GM12878 (cell line): Measurements from ENCODE around the gene SHOC2. TPM values are rescaled to one million over a fixed set of nuclear protein-coding genes. Genes with fewer than 3 reads are reported as not detected.

Source experiments
- ATAC-seq: fragments of 200-7000 bp; cut with Tn5 transposase; 3 replicates; pipeline ENCODE4 v1.9.1; 2020; ENCODE audit warnings: mild to moderate bottlenecking, moderate library complexity
- BruUV-seq: library from RNA; stranded (reverse); fragments of 400-500 nt; replicated peaks from 2 replicates; lab custom pipeline; 2021; lab: Mats Ljungman, UMichigan
- CTCF ChIA-PET: fragments of 300-600 bp; sonication (Branson Sonifier 250); formaldehyde crosslinking; extraction: SDS; loops from one replicate; lab custom pipeline; 2021; ENCODE audit warnings: inconsistent platforms; lab: Yijun Ruan, JAX
- POLR2A ChIA-PET: fragments of 350-600 bp; formaldehyde crosslinking; extraction: SDS; loops from one replicate; lab custom pipeline; 2021; ENCODE audit warnings: inconsistent platforms; lab: Charles Lee
- RAD21 ChIA-PET: fragments of 300-600 bp; sonication (Branson Sonifier 250); formaldehyde crosslinking; loops from one replicate; lab custom pipeline; 2023; ENCODE audit warnings: antibody characterized with exemption; ENCODE audit not compliant: unreplicated experiment; lab: Charles Lee
- SMC1A ChIA-PET: fragments of 300-600 bp; sonication (Branson Sonifier 250); formaldehyde crosslinking; loops from one replicate; lab custom pipeline; 2023; ENCODE audit not compliant: unreplicated experiment, uncharacterized antibody; lab: Charles Lee
- DNase-seq: peaks from one replicate; pipeline ENCODE4 v3.0.0-alpha.2; 2011; ENCODE audit warnings: low read depth, low spot score
- FAIRE-seq: peaks from 3 replicates; lab custom pipeline; 2011; peaks lifted over from hg19 to GRCh38; lab: Jason Lieb, UNC
- H2AFZ ChIP-seq: 2 replicates; pipeline ENCODE4 v1.6.0; 2011; ENCODE audit warnings: low read depth, low read length, control low read depth; ENCODE audit not compliant: control insufficient read depth
- H3K27ac ChIP-seq: 2 replicates; pipeline ENCODE4 v1.5.1; 2011; ENCODE audit warnings: control low read depth; ENCODE audit not compliant: control insufficient read depth, insufficient read depth
- H3K27me3 ChIP-seq, 2 experiments: replicated peaks in 1 of 2; 2 replicates each; pipeline versions ENCODE4 v1.6.0 to v1.6.1; 2011; ENCODE audit warnings: low read length in 1 of 2; ENCODE audit not compliant: control insufficient read depth in 2 of 2, insufficient read depth in 2 of 2
- H3K36me3 ChIP-seq, 2 experiments: 2 replicates each; pipeline ENCODE4 v1.5.1; 2011; ENCODE audit warnings: low read length in 1 of 2; ENCODE audit not compliant: control insufficient read depth in 2 of 2, insufficient read depth in 2 of 2
- H3K4me1 ChIP-seq: 2 replicates; pipeline ENCODE4 v1.6.1; 2011; ENCODE audit warnings: mild to moderate bottlenecking, low read length, moderate library complexity, mixed read lengths; ENCODE audit not compliant: control insufficient read depth, insufficient read depth
- H3K4me2 ChIP-seq: 2 replicates; pipeline ENCODE4 v1.6.0; 2011; ENCODE audit warnings: control low read depth; ENCODE audit not compliant: control insufficient read depth, insufficient read depth
- H3K4me3 ChIP-seq: fragments of 200-600 bp; sonication (generic); 2 replicates; pipeline ENCODE4 v1.5.1; 2016
- H3K79me2 ChIP-seq: 2 replicates; pipeline ENCODE4 v1.6.0; 2011; ENCODE audit warnings: low read length; ENCODE audit not compliant: control insufficient read depth, insufficient read depth
- H3K9ac ChIP-seq: 2 replicates; pipeline ENCODE4 v1.8.0; 2011; ENCODE audit warnings: low read length, control low read depth, mixed read lengths; ENCODE audit not compliant: control insufficient read depth, insufficient read depth
- H3K9me3 ChIP-seq: replicated peaks from 3 replicates; pipeline ENCODE4 v1.5.1; 2011; ENCODE audit warnings: mild to moderate bottlenecking, low read length; ENCODE audit not compliant: control insufficient read depth, insufficient read depth
- H4K20me1 ChIP-seq: 2 replicates; pipeline ENCODE4 v1.6.0; 2011; ENCODE audit not compliant: control insufficient read depth, insufficient read depth
- CBX3 ChIP-seq: fragments of 200-600 bp; sonication (generic); IDR thresholded peaks from 2 replicates; pipeline ENCODE4 v1.6.1; 2016; ENCODE audit warnings: low read depth, borderline replicate concordance
- EGR1 ChIP-seq, 2 experiments: IDR thresholded peaks; 1 replicate in 1 of 2; 2 replicates in 1 of 2; pipeline ENCODE4 v1.6.1; 2011 to 2012; ENCODE audit warnings: low read depth in 2 of 2, low read length in 2 of 2, borderline replicate concordance in 1 of 2, mild to moderate bottlenecking in 1 of 2, moderate library complexity in 1 of 2
- EZH2 ChIP-seq: IDR thresholded peaks from 2 replicates; pipeline ENCODE4 v1.6.1; 2012; ENCODE audit warnings: low read depth, mild to moderate bottlenecking, control low read depth, inconsistent platforms, low read length, borderline replicate concordance; ENCODE audit not compliant: control insufficient read depth
- HDGF ChIP-seq: fragments of 450-650 bp; IDR thresholded peaks from 2 replicates; pipeline ENCODE4 v1.6.1; 2016; ENCODE audit warnings: antibody characterized with exemption
- KDM1A ChIP-seq: fragments of 200-600 bp; sonication (generic); IDR thresholded peaks from 2 replicates; pipeline ENCODE4 v1.6.1; 2016; ENCODE audit warnings: borderline replicate concordance
- MTA3 ChIP-seq: IDR thresholded peaks from 2 replicates; pipeline ENCODE4 v1.6.1; 2012; ENCODE audit warnings: low read length, inconsistent platforms, borderline replicate concordance
- NBN ChIP-seq: fragments of 450-650 bp; IDR thresholded peaks from 2 replicates; pipeline ENCODE4 v1.6.1; 2016
- NR2F1 ChIP-seq: fragments of 450-650 bp; conservative IDR thresholded peaks from 2 replicates; pipeline ENCODE4 v1.6.1; 2017; ENCODE audit warnings: mild to moderate bottlenecking
- POU2F2 ChIP-seq: IDR thresholded peaks from 3 replicates; pipeline ENCODE4 v1.6.1; 2011; ENCODE audit warnings: low read depth, mild to moderate bottlenecking, low read length, borderline replicate concordance
- RAD21 ChIP-seq: IDR thresholded peaks from 2 replicates; pipeline ENCODE4 v1.6.1; 2011; ENCODE audit warnings: mild to moderate bottlenecking, low read depth, low read length, moderate library complexity; ENCODE audit not compliant: insufficient read depth
- SMAD1 ChIP-seq: fragments of 450-650 bp; IDR thresholded peaks from 2 replicates; pipeline ENCODE4 v1.6.1; 2018; ENCODE audit warnings: mild to moderate bottlenecking, low read depth; ENCODE audit not compliant: partially characterized antibody
- YBX1 ChIP-seq: fragments of 450-650 bp; IDR thresholded peaks from 2 replicates; pipeline ENCODE4 v1.6.1; 2016; ENCODE audit warnings: antibody characterized with exemption
- ZNF207 ChIP-seq: fragments of 450-650 bp; IDR thresholded peaks from 2 replicates; pipeline ENCODE4 v1.6.1; 2014; ENCODE audit warnings: antibody characterized with exemption, mild to moderate bottlenecking, borderline replicate concordance
- ZSCAN29 ChIP-seq: fragments of 450-650 bp; IDR thresholded peaks from 2 replicates; pipeline ENCODE4 v1.6.1; 2017; ENCODE audit warnings: mild to moderate bottlenecking, moderate library complexity
- WGBS: methylation state at CpG from one replicate; pipeline ENCODE4 v1.1.6; 2016; ENCODE audit warnings: low lambda C conversion rate; ENCODE audit not compliant: insufficient replicate concordance, insufficient coverage; ENCODE audit errors: missing lambda C conversion rate; 5-methylcytosine and 5-hydroxymethylcytosine counted together
- in situ Hi-C: fragments of 300-500 bp; cut with MboI; formaldehyde crosslinking; loops from 9 replicates; pipeline ENCODE4 v1.14.3; 2018; ENCODE audit warnings: mixed read lengths
- intact Hi-C: fragments of 100-400 bp; cut with micrococcal nuclease; formaldehyde crosslinking; loops from one replicate; pipeline ENCODE4 v1.14.2; 2022; ENCODE audit not compliant: unreplicated experiment
- polyA plus RNA-seq, 11 experiments: library from polyadenylated mRNA; depleted of rRNA in 4 of 11; unstranded in 6 of 11; stranded (reverse) in 5 of 11; fragments of >200 nt; fragmentation: Nextera tagmentation in 4 of 11; fragmentation: Illumina TruSeq in 1 of 11; extraction: Ambion mirVana in 4 of 11; extraction: Trizol in 1 of 11; gene quantifications; 1 replicate in 1 of 11; 2 replicates in 10 of 11; pipeline versions ENCODE4 v1.2.1 to v1.2.3, GENCODE V29; 2011 to 2016; ENCODE audit warnings: inconsistent platforms in 2 of 11, missing spikeins in 2 of 11, low read depth in 1 of 11
- total RNA-seq, 4 experiments: library from RNA; depleted of rRNA in 3 of 4; stranded (reverse); fragments of >200 nt in 3 of 4; fragmentation: Illumina TruSeq in 1 of 4; extraction: Trizol in 1 of 4; gene quantifications; 2 replicates each; pipeline versions ENCODE4 v1.2.1 to v1.2.3, GENCODE V29; 2013 to 2021
- TF ChIP-seq, protein P1 (sequence below): IDR thresholded peaks from 2 replicates; pipeline ENCODE4 v1.6.1; 2012; ENCODE audit warnings: low read length, inconsistent platforms
- TF ChIP-seq, protein P2 (sequence below): fragments of 450-650 bp; IDR thresholded peaks from 2 replicates; pipeline ENCODE4 v1.6.1; 2017; ENCODE audit warnings: low read depth, mild to moderate bottlenecking, moderate library complexity
- TF ChIP-seq, protein P3 (sequence below), 3 experiments: IDR thresholded peaks in 2 of 3; conservative IDR thresholded peaks in 1 of 3; 2 replicates each; pipeline ENCODE4 v1.5.1; 2011; ENCODE audit warnings: low read depth in 3 of 3, low read length in 3 of 3, mild to moderate bottlenecking in 3 of 3, control low read depth in 2 of 3, moderate library complexity in 2 of 3, inconsistent platforms in 1 of 3, mixed read lengths in 1 of 3; ENCODE audit not compliant: control insufficient read depth in 2 of 3, insufficient read depth in 1 of 3; ENCODE audit errors: extremely low read depth in 1 of 3

The SHOC2 gene
- total and polyA plus RNA-seq, 10 of the 15 experiments (the other 5 are each of a cell fraction or from before 2014, with no cell fraction given), result 24.8 to 65.3 (median 42.6) TPM

DNA sequence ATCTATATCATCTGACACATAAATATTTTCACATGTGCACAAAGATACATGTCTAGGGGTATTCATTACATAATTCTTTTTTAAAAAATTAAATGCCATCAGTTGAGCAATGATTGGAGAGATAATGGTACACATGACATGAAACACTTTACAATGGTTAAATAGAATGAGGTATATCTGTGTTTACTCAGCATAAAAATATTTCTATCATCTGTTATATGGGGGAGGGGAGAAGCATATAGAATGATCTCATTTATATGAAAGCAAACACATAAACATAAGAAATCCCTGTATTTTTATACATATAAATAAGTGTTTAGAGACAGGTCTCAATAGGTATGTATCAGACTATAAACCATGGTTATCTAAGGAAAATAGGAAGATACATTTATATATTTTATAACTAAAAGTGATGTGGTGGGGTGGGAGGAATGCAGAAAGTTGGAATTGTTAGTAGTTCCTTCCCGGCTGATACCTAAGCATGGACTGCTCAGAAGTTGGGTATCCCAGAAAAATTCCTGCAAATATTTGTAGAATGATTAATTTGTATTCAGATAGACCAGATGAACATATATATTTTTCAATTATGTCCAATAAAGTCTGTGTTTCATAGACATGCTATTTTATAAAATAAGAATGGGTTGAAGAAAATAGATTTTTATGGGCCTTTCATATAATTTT, 75.1 kb downstream of the SHOC2 start:
- H3K4me1 ChIP-seq, result peaks cover 11% of the 10 kb centered on the region
- SMC1A ChIA-PET, result interaction anchor here (0.9 to 1.9 kb wide), 8 partner anchors 10 to 73 kb away, joined by 3 to 9 read pairs (median 4); no protein-coding TSS in a partner anchor
- no peak for FAIRE-seq
- TF ChIP-seq ZNF207, result no peak
- TF ChIP-seq SMAD1, result no peak
- TF ChIP-seq POU2F2, result no peak
- TF ChIP-seq YBX1, result no peak
- no peak for TF ChIP-seq CBX3
- no peak for TF ChIP-seq KDM1A
- no peak for TF ChIP-seq EGR1 (IDR thresholded peaks at IDR 0.05; ENCODE audit: borderline replicate concordance in 1 of 2, low read depth in 2 of 2, low read length in 2 of 2)
- TF ChIP-seq NR2F1, result no peak
- TF ChIP-seq, protein P1, sequence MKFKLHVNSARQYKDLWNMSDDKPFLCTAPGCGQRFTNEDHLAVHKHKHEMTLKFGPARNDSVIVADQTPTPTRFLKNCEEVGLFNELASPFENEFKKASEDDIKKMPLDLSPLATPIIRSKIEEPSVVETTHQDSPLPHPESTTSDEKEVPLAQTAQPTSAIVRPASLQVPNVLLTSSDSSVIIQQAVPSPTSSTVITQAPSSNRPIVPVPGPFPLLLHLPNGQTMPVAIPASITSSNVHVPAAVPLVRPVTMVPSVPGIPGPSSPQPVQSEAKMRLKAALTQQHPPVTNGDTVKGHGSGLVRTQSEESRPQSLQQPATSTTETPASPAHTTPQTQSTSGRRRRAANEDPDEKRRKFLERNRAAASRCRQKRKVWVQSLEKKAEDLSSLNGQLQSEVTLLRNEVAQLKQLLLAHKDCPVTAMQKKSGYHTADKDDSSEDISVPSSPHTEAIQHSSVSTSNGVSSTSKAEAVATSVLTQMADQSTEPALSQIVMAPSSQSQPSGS, result no peak
- no peak for TF ChIP-seq MTA3
- no peak for TF ChIP-seq EZH2
- no peak for TF ChIP-seq RAD21
- TF ChIP-seq ZSCAN29, result no peak
- TF ChIP-seq, protein P2, sequence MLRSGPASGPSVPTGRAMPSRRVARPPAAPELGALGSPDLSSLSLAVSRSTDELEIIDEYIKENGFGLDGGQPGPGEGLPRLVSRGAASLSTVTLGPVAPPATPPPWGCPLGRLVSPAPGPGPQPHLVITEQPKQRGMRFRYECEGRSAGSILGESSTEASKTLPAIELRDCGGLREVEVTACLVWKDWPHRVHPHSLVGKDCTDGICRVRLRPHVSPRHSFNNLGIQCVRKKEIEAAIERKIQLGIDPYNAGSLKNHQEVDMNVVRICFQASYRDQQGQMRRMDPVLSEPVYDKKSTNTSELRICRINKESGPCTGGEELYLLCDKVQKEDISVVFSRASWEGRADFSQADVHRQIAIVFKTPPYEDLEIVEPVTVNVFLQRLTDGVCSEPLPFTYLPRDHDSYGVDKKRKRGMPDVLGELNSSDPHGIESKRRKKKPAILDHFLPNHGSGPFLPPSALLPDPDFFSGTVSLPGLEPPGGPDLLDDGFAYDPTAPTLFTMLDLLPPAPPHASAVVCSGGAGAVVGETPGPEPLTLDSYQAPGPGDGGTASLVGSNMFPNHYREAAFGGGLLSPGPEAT, result no peak
- TF ChIP-seq, protein P3, sequence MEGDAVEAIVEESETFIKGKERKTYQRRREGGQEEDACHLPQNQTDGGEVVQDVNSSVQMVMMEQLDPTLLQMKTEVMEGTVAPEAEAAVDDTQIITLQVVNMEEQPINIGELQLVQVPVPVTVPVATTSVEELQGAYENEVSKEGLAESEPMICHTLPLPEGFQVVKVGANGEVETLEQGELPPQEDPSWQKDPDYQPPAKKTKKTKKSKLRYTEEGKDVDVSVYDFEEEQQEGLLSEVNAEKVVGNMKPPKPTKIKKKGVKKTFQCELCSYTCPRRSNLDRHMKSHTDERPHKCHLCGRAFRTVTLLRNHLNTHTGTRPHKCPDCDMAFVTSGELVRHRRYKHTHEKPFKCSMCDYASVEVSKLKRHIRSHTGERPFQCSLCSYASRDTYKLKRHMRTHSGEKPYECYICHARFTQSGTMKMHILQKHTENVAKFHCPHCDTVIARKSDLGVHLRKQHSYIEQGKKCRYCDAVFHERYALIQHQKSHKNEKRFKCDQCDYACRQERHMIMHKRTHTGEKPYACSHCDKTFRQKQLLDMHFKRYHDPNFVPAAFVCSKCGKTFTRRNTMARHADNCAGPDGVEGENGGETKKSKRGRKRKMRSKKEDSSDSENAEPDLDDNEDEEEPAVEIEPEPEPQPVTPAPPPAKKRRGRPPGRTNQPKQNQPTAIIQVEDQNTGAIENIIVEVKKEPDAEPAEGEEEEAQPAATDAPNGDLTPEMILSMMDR (IDR thresholded peaks at IDR 0.05 in 2 of 3, conservative IDR thresholded peaks at IDR 0.05 in 1 of 3; ENCODE audit: control insufficient read depth in 2 of 3, extremely low read depth in 1 of 3, insufficient read depth in 1 of 3, low read depth in 3 of 3, low read length in 3 of 3), result no peak
- TF ChIP-seq NBN, result no peak
- TF ChIP-seq HDGF, result no peak
- no peaks in the 10 kb centered on the region for H3K27me3 ChIP-seq
- in situ Hi-C loops (no loop called here), intact Hi-C loops (loop anchor here (5.0 kb wide), 1 partner anchor 72 kb away; no protein-coding TSS in a partner anchor)
- CTCF ChIA-PET, result no interaction called here
- H3K4me3 ChIP-seq, result no peak overlapping the region
- RAD21 ChIA-PET, result no interaction called here
- POLR2A ChIA-PET, result no interaction called here
- peaks cover 3 to 20% of the 10 kb centered on the region in 2 experiments; a peak in 3 of 4 replicates for H3K36me3 ChIP-seq
- DNase-seq, result no peak
- no peak for ATAC-seq
- BruUV-seq, result no TSS peak
- no peak overlapping the region for H3K4me2 ChIP-seq
- no peak overlapping the region for H2AFZ ChIP-seq
- no peak overlapping the region for H3K27ac ChIP-seq
- 100% methylated on average over 1 of the region's 1 CpG for WGBS
- no peak overlapping the region for H3K9ac ChIP-seq
- no peaks in the 10 kb centered on the region for H3K9me3 ChIP-seq
- H4K20me1 ChIP-seq, result peaks cover 3% of the 10 kb centered on the region; the same call in 1 of the 2 replicates
- H3K79me2 ChIP-seq, result peaks cover 31% of the 10 kb centered on the region
